Measurements from ENCODE around the gene FBXO41.

FBXO41 gene

GRCh38 chr2:73239776-73240175 is 44.5 kb downstream of the FBXO41 start:
- DNase-seq (ENCODE audit: low read depth) = no peak

- no peak for DNase-seq (ENCODE audit: low read depth)
Observed at GRCh38 chr2:73238976-73239375, 45.3 kb downstream of the FBXO41 start.

GRCh38 chr2:73238149-73238548 is 46.1 kb downstream of the FBXO41 start:
- DNase-seq (ENCODE audit: low read depth) = no peak

GRCh38 chr2:73237168-73237567 is 47.1 kb downstream of the FBXO41 start:
- no peak for DNase-seq (ENCODE audit: low read depth)

- no peak for DNase-seq (ENCODE audit: low read depth)
Observed at GRCh38 chr2:73235315-73236028, 48.8 kb downstream of the FBXO41 start.

- peak; percentile 57 for DNase-seq (ENCODE audit: low read depth)
Observed at GRCh38 chr2:73233932-73234832, 50.1 kb downstream of the FBXO41 start, which contains the start of gene CCT7. Gene CCT7, plus strand, starts transcription at chr2:73234308. Its CDS starts 71 bp downstream, at chr2:73234379.

- peak; percentile 77 for DNase-seq (ENCODE audit: low read depth)
Observed at GRCh38 chr2:73233154-73233931, 50.9 kb downstream of the FBXO41 start, which contains the start of gene PRADC1. Gene PRADC1, minus strand, starts transcription at chr2:73233239. Its CDS starts 79 bp downstream, at chr2:73233160.

- DNase-seq (ENCODE audit: low read depth) = no peak
Observed at GRCh38 chr2:73232403-73233153, 51.7 kb downstream of the FBXO41 start.

GRCh38 chr2:73228631-73229030 is 55.6 kb downstream of the FBXO41 start:
- DNase-seq (ENCODE audit: low read depth) = no peak

GRCh38 chr2:73227086-73227485 is 57.2 kb downstream of the FBXO41 start:
- DNase-seq (ENCODE audit: low read depth) = no peak

GRCh38 chr2:73225513-73226360 is 58.5 kb downstream of the FBXO41 start:
- no peak for DNase-seq (ENCODE audit: low read depth)

- no peak for DNase-seq (ENCODE audit: low read depth)
Observed at GRCh38 chr2:73223821-73224220, 60.5 kb downstream of the FBXO41 start.

GRCh38 chr2:73218298-73218697 is 66.0 kb downstream of the FBXO41 start:
- no peak for DNase-seq (ENCODE audit: low read depth)

GRCh38 chr2:73217826-73218225 is 66.5 kb downstream of the FBXO41 start:
- DNase-seq (ENCODE audit: low read depth) = no peak

GRCh38 chr2:73217160-73217559 is 67.1 kb downstream of the FBXO41 start:
- no peak for DNase-seq (ENCODE audit: low read depth)

- no peak for DNase-seq (ENCODE audit: low read depth)
Observed at GRCh38 chr2:73215254-73215653, 69.0 kb downstream of the FBXO41 start.

GRCh38 chr2:73214120-73215035 is 69.9 kb downstream of the FBXO41 start, which contains the start of gene SMYD5:
Gene SMYD5, plus strand, starts transcription at chr2:73214245. Its CDS starts 22 bp downstream, at chr2:73214267.
- DNase-seq (ENCODE audit: low read depth) = peak; percentile 70

GRCh38 chr2:73212448-73213176 is 71.7 kb downstream of the FBXO41 start:
- DNase-seq (ENCODE audit: low read depth) = peak; percentile 52

- no peak for DNase-seq (ENCODE audit: low read depth)
Observed at GRCh38 chr2:73212098-73212447, 72.2 kb downstream of the FBXO41 start.

Data from stimulated activated CD8-positive, alpha-beta memory T cell treated with anti-CD3 and anti-CD28 coated beads, Interleukin-15, amount 100 ng/mL, for 24 hours (primary cell).